ENCODE measurements around the gene PRKCA. TPM values are rescaled to one million over a fixed set of nuclear protein-coding genes. Genes with fewer than 3 reads are reported as not detected.

PRKCA gene
- total and polyA plus RNA-seq, 10 of the 15 experiments (the other 5 are each of a cell fraction or from before 2014, with no cell fraction given), result 0.11 to 14.6 (median 0.72) TPM

- TF ChIP-seq BACH1 (IDR thresholded peaks at IDR 0.05; ENCODE audit: borderline replicate concordance) (no peak), KDM1A (IDR thresholded peaks at IDR 0.05; ENCODE audit: borderline replicate concordance) (no peak), GATAD2B (conservative IDR thresholded peaks at IDR 0.05; ENCODE audit: low read depth) (no peak), TAF1 (IDR thresholded peaks at IDR 0.05; ENCODE audit: borderline replicate concordance, low read depth, low read length) (no peak), RUNX3 (IDR thresholded peaks at IDR 0.05; ENCODE audit: low read length) (no peak), IKZF2 (IDR thresholded peaks at IDR 0.05) (no peak), BHLHE40 (IDR thresholded peaks at IDR 0.05; ENCODE audit: borderline replicate concordance in 1 of 2, low read depth in 2 of 2, low read length in 1 of 2) (no peak)
Measured at GRCh38 chr17:66523378-66524200, 221.2 kb downstream of the PRKCA start (continued).

GRCh38 chr17:66524877-66525276, 222.5 kb downstream of the PRKCA start:
- TF ChIP-seq MYC (IDR thresholded peaks at IDR 0.05; ENCODE audit: insufficient read depth, insufficient read length, insufficient replicate concordance, low read length, severe bottlenecking) (no peak), IRF4 (IDR thresholded peaks at IDR 0.05; ENCODE audit: low read depth, low read length) (no peak), CHD4 (IDR thresholded peaks at IDR 0.05) (no peak), BRCA1 (IDR thresholded peaks at IDR 0.05; ENCODE audit: low read depth, low read length) (no peak), NFXL1 (IDR thresholded peaks at IDR 0.05; ENCODE audit: borderline replicate concordance) (no peak), EGR1 (IDR thresholded peaks at IDR 0.05; ENCODE audit: borderline replicate concordance in 1 of 2, low read depth in 2 of 2, low read length in 2 of 2) (no peak), SUZ12 (IDR thresholded peaks at IDR 0.05; ENCODE audit: unreplicated experiment) (no peak), POLR2A (IDR thresholded peaks at IDR 0.05; ENCODE audit: low read depth, low read length) (no peak), CHD2 (IDR thresholded peaks at IDR 0.05; ENCODE audit: borderline replicate concordance, low read depth, low read length) (no peak), ZZZ3 (IDR thresholded peaks at IDR 0.05; ENCODE audit: control insufficient read depth, insufficient read length, low read depth) (no peak), NFYA (IDR thresholded peaks at IDR 0.05; ENCODE audit: borderline replicate concordance, low read depth, low read length) (no peak), IRF3 (IDR thresholded peaks at IDR 0.05) (no peak), PAX5 (IDR thresholded peaks at IDR 0.05; ENCODE audit: borderline replicate concordance, low read depth, low read length) (no peak), FOXM1 (IDR thresholded peaks at IDR 0.05; ENCODE audit: low read depth, low read length) (no peak), YY1 (IDR thresholded peaks at IDR 0.05; ENCODE audit: low read depth, low read length) (no peak), NR2C2 (IDR thresholded peaks at IDR 0.05; ENCODE audit: borderline replicate concordance, control insufficient read depth, insufficient read length, low read depth) (no peak)
- Histone ChIP-seq H3K27me3 (replicated peaks in 1 of 2; ENCODE audit: control insufficient read depth in 2 of 2, insufficient read depth in 2 of 2, low read length in 1 of 2) (no peaks in the 10 kb centered on the region), H3K79me2 (ENCODE audit: control insufficient read depth, insufficient read depth, low read length) (no peaks in the 10 kb centered on the region), H3K36me3 (ENCODE audit: control insufficient read depth in 2 of 2, insufficient read depth in 2 of 2, low read length in 1 of 2) (no peaks in the 10 kb centered on the region), H3K9me3 (replicated peaks; ENCODE audit: control insufficient read depth, insufficient read depth, low read length) (no peaks in the 10 kb centered on the region), H4K20me1 (ENCODE audit: control insufficient read depth, insufficient read depth) (no peaks in the 10 kb centered on the region), H3K27ac (ENCODE audit: control insufficient read depth, insufficient read depth) (no peak overlapping the region), H3K4me1 (ENCODE audit: control insufficient read depth, insufficient read depth, low read length) (no peaks in the 10 kb centered on the region; the same call in 1 of the 2 replicates), H2AFZ (ENCODE audit: control insufficient read depth, low read depth, low read length) (no peak overlapping the region), H3K9ac (ENCODE audit: control insufficient read depth, insufficient read depth, low read length) (no peak overlapping the region), H3K4me2 (ENCODE audit: control insufficient read depth, insufficient read depth) (no peak overlapping the region), H3K4me3 (no peak overlapping the region)
- ChIA-PET SMC1A (ENCODE audit: uncharacterized antibody, unreplicated experiment) (interaction anchor here (1.0 kb wide), 1 partner anchor 37 kb away, joined by 3 read pairs; no protein-coding TSS in a partner anchor), POLR2A (no interaction called here), CTCF (interaction anchor here (1.0 kb wide), 1 partner anchor 42 kb away, joined by 3 read pairs; no protein-coding TSS in a partner anchor), RAD21 (ENCODE audit: unreplicated experiment) (no interaction called here)
- in situ Hi-C loops (cut with MboI), result no loop called here
- BruUV-seq (replicated peaks), result no TSS peak
- no peak for DNase-seq (ENCODE audit: low read depth, low spot score)
- intact Hi-C loops (cut with micrococcal nuclease; ENCODE audit: unreplicated experiment), result no loop called here
- FAIRE-seq, result no peak
- ATAC-seq, result no peak
- 4% methylated on average over 2 of the region's 2 CpGs for WGBS (ENCODE audit: insufficient coverage, insufficient replicate concordance, low lambda C conversion rate, missing lambda C conversion rate)

Data from GM12878 (cell line).